ENCODE results near the gene FLII.
A peak's percentile ranks its signal among the peaks of the same experiment; 100 is the strongest.

The FLII gene

DNA sequence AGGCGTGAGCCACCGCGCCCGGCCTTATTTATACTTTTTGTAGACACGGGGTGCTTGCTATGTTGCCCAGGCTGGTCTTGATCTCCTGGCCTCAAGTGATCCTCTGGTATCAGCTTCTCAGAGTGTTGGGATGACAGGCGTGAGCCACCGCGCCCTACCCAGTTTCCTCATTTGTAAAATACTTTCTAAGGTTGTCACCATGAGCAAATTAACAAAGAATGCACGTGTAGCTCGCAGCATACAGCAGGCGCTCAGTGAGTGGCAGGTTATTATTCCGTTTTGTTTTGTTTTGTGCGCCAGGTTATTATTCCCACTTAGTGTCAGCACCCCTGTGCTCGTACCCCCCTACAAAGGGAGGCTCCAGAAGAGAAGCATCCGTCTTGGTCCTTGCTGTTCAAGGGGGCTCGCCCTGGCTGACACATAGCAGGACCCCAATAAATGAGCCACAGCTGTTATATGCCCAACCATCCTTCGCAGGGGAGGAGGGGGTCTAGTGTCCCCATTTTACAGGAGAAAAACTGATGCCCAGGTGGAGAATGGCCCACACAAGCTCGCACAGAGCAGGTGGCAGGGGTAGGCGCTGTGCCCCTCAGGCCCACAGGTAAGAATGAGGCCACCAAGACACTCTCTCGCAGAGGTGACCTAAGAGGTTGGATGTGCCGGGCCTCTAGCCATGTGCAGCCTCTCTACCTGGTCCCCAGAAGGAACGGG lies 1.2 kb upstream of the FLII start:
- peaks cover 11% of the 10 kb centered on the region; the same call in 1 of the 2 replicates for H3K4me1 ChIP-seq (ENCODE audit: control insufficient read depth, insufficient read depth, low read length)
- H3K27ac ChIP-seq (ENCODE audit: low read depth, low read length): peak overlapping the region; percentile 98
- H3K9me3 ChIP-seq (ENCODE audit: control insufficient read depth, insufficient read depth, low read length): no peaks in the 10 kb centered on the region
- no peaks in the 10 kb centered on the region for H3K27me3 ChIP-seq (ENCODE audit: control insufficient read depth, insufficient read depth, low read length)
- H3K9ac ChIP-seq (ENCODE audit: low read depth, low read length): no peak overlapping the region
- H3K36me3 ChIP-seq (ENCODE audit: control insufficient read depth, insufficient read depth, low read length): peaks cover 40% of the 10 kb centered on the region
- peak overlapping the region; percentile 86 for H3K4me3 ChIP-seq (ENCODE audit: low read depth, low read length)

DNA sequence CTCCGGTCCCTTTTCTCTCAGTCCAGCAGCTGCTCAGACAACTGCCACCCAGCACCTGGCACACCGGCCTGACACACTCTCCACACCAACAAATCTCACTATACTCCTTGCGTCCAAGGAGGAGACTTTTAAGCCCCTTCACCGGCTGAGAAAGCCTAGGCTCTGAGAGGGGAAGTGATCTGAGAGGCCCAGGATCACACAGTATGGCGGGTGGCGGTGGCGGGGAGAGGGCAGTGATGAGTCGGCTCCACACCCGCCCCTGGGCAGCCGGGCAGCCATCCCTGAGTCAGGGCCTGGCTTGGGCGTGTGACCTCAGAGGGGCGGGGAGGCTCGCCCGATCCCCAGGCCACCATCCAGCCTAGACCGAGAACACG lies 569 bp downstream of the FLII start:
- Histone ChIP-seq H3K4me3 (ENCODE audit: low read depth, low read length) (peak overlapping the region; percentile 87), H3K9me3 (ENCODE audit: control insufficient read depth, insufficient read depth, low read length) (no peaks in the 10 kb centered on the region), H3K9ac (ENCODE audit: low read depth, low read length) (peak overlapping the region; percentile 77), H3K4me1 (ENCODE audit: control insufficient read depth, insufficient read depth, low read length) (peaks cover 11% of the 10 kb centered on the region; the same call in 1 of the 2 replicates), H3K36me3 (ENCODE audit: control insufficient read depth, insufficient read depth, low read length) (peaks cover 41% of the 10 kb centered on the region), H3K27me3 (ENCODE audit: control insufficient read depth, insufficient read depth, low read length) (no peaks in the 10 kb centered on the region), H3K27ac (ENCODE audit: low read depth, low read length) (peak overlapping the region; percentile 86)

DNA sequence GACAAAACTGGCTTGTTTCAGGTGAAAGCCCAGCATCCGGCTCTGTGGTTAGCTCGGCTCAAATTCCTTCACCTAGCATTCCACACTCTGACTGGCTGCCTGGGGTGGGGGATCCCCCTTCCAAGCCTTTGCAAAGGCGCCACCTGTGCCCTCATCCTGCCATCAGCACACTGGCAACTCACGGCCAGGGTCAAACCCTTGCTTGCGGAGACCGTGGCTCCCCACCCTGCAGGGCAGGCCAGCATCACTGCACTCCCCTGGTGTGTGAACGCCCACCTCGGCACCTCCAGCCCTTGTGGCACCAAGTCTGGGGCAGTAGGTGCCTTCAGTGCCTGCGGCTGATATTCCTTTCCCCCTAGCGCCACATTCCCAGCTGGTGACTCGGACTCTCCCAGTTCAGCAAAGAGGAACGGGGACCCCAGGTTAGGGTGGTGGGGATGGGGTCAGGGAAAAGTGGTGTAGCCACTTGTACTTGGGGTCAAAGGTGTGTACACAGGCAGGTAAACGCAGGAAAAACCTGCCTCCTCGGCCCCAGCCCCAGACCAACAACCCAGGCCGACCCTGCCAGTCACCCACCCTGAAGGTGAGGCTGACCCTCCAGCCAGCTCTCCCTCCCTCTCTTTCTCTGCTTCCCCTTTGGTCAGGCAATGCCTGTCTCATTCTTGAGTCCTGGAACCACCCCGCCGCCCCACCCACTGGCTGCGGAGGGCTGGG lies 1.1 kb downstream of the FLII start:
- H3K27ac ChIP-seq (ENCODE audit: low read depth, low read length): peak overlapping the region; percentile 86
- peaks cover 44% of the 10 kb centered on the region for H3K36me3 ChIP-seq (ENCODE audit: control insufficient read depth, insufficient read depth, low read length)
- no peaks in the 10 kb centered on the region for H3K9me3 ChIP-seq (ENCODE audit: control insufficient read depth, insufficient read depth, low read length)
- H3K4me1 ChIP-seq (ENCODE audit: control insufficient read depth, insufficient read depth, low read length): peaks cover 11% of the 10 kb centered on the region; the same call in 1 of the 2 replicates
- peak overlapping the region; percentile 87 for H3K4me3 ChIP-seq (ENCODE audit: low read depth, low read length)
- H3K9ac ChIP-seq (ENCODE audit: low read depth, low read length): peak overlapping the region; percentile 77
- no peaks in the 10 kb centered on the region for H3K27me3 ChIP-seq (ENCODE audit: control insufficient read depth, insufficient read depth, low read length)

DNA sequence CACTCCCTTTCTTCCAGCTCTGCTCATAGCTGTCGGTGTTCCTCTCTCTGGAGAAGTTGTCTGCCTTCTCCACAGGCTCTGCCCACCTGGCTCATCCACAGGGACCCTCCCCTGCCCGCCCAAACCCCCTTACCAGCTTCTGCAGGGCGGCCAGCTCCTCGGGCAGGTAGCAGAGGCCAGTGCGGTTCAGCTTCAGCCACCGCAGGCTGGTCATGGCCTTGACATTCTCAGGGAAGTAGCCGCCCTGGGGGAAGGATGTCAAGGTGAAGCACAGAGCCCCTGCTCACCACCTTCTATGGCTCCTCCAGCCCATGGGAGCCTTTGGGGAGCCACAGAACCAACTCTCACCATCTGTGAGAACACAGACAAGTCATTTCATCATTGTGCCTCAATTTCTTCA lies 1.8 kb downstream of the FLII start:
- Histone ChIP-seq H3K4me1 (ENCODE audit: control insufficient read depth, insufficient read depth, low read length) (peaks cover 11% of the 10 kb centered on the region; the same call in 1 of the 2 replicates), H3K9ac (ENCODE audit: low read depth, low read length) (no peak overlapping the region), H3K9me3 (ENCODE audit: control insufficient read depth, insufficient read depth, low read length) (no peaks in the 10 kb centered on the region), H3K27ac (ENCODE audit: low read depth, low read length) (no peak overlapping the region), H3K36me3 (ENCODE audit: control insufficient read depth, insufficient read depth, low read length) (peaks cover 50% of the 10 kb centered on the region), H3K27me3 (ENCODE audit: control insufficient read depth, insufficient read depth, low read length) (no peaks in the 10 kb centered on the region), H3K4me3 (ENCODE audit: low read depth, low read length) (peak overlapping the region; percentile 87)

DNA sequence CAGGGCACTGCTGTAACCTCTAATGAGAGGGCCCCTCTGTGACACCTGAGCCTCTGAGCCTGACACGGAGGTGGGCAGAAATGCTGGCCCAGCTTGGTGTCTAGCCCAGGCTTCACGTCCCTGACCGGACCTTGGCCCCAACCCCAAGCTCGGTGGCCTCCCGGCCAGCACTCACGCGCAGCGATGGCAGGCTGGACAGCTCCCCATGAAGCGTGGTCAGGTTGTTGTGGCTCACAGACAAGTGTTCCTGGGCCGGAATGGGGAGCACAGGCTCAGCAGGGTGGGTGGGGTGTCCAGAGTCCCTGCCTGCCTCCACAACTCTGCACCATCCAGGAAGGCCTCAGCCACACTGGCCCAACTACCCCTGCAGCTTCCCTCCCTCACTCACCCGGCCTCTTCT lies 2.2 kb downstream of the FLII start:
- H3K9ac ChIP-seq (ENCODE audit: low read depth, low read length): no peak overlapping the region
- H3K27ac ChIP-seq (ENCODE audit: low read depth, low read length): no peak overlapping the region
- H3K36me3 ChIP-seq (ENCODE audit: control insufficient read depth, insufficient read depth, low read length): peaks cover 55% of the 10 kb centered on the region

DNA sequence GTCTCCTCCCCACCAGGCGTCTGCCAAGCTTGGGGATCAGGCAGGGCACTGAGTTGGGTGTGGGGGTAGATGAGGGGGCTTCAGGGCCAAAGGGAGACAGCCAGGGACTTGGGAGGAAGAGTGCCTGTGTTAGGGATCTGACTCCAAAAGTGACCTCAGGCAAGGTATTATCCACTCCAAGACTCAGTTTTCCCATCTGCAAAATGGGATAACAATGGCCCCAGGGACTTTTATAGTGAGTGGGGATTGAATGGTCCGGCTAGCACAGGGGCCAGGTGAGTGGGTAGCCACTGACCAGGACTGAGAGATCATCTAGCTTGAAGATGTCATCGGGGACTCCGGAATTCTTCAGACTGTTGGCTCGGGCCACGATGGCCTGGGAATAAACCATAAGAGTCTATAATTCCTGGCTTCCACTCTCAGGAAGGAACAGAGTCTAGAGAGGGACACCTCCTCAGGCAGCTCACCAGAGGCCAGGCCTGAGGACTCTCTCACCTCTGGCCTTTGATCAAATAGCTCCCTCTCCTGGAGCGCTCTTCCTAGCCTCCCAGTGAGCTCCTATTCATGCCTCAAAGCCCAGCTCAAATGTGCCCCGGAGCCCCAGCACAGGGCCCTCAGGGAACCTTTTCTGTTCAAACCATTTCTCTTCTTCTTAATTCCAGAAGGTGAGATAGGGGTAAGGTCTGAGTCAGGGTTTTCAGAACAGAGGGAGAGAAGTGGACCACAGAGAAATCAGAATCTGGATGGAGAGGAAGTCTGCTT lies 3.5 kb downstream of the FLII start:
- no peak overlapping the region for H3K9ac ChIP-seq (ENCODE audit: low read depth, low read length)
- peaks cover 67% of the 10 kb centered on the region for H3K36me3 ChIP-seq (ENCODE audit: control insufficient read depth, insufficient read depth, low read length)

More for the DNA sequence above, 2.2 kb downstream of the FLII start:
- peaks cover 9% of the 10 kb centered on the region; the same call in 1 of the 2 replicates for H3K4me1 ChIP-seq (ENCODE audit: control insufficient read depth, insufficient read depth, low read length)
- no peaks in the 10 kb centered on the region for H3K27me3 ChIP-seq (ENCODE audit: control insufficient read depth, insufficient read depth, low read length)
- no peak overlapping the region for H3K4me3 ChIP-seq (ENCODE audit: low read depth, low read length)
- H3K9me3 ChIP-seq (ENCODE audit: control insufficient read depth, insufficient read depth, low read length): no peaks in the 10 kb centered on the region

DNA sequence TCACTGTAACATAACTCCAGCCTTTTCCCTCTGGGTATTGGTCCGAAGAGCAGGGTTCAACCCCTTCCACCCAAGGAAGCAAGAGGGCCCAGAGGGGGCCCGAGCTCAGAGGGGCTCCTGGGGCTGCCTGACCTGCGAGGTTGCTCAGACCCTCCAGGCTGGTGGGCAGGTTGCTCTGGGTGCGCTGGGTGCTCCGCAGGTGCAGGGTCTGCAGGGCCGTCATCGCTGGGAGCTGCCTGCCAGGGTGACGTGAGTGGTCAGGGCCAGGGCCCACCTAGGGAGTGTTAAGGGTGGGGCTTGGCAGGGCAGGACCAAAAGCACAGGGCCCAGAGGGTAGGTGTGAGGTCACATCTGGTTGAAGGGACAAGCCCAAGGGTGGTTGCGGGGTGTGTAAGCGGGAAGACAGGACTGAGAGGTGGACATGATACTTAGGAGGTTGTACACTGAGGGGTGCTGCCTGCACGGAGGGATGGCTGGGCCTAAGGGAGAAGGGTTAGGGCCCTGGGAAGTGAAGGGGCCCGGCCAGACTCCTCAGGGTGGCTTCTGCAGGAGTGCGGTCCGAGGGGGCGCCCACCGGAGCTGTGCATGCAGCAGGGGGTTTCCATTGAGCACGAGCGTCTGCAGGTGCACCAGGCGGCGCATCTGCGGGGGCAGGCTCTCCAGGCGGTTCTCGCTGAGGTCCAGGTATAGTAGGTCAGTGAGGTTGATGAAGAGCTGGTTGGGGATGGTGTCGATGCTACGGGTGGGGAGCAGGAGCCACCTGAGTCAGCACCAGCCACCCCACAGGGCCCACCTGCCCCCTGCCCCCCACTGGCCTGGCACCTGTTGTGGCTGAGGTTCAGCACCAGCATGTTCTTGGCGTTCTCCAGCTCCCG lies 4.4 kb downstream of the FLII start:
- Histone ChIP-seq H3K9ac (ENCODE audit: low read depth, low read length) (no peak overlapping the region), H3K27ac (ENCODE audit: low read depth, low read length) (no peak overlapping the region), H3K36me3 (ENCODE audit: control insufficient read depth, insufficient read depth, low read length) (peaks cover 72% of the 10 kb centered on the region), H3K4me3 (ENCODE audit: low read depth, low read length) (no peak overlapping the region), H3K9me3 (ENCODE audit: control insufficient read depth, insufficient read depth, low read length) (no peaks in the 10 kb centered on the region), H3K4me1 (ENCODE audit: control insufficient read depth, insufficient read depth, low read length) (peaks cover 7% of the 10 kb centered on the region; the same call in 1 of the 2 replicates), H3K27me3 (ENCODE audit: control insufficient read depth, insufficient read depth, low read length) (no peaks in the 10 kb centered on the region)

More for the DNA sequence above, 3.5 kb downstream of the FLII start:
- H3K27ac ChIP-seq (ENCODE audit: low read depth, low read length): peak overlapping the region; percentile 22
- no peak overlapping the region for H3K4me3 ChIP-seq (ENCODE audit: low read depth, low read length)
- H3K9me3 ChIP-seq (ENCODE audit: control insufficient read depth, insufficient read depth, low read length): no peaks in the 10 kb centered on the region
- peaks cover 7% of the 10 kb centered on the region; the same call in 1 of the 2 replicates for H3K4me1 ChIP-seq (ENCODE audit: control insufficient read depth, insufficient read depth, low read length)
- H3K27me3 ChIP-seq (ENCODE audit: control insufficient read depth, insufficient read depth, low read length): no peaks in the 10 kb centered on the region

DNA sequence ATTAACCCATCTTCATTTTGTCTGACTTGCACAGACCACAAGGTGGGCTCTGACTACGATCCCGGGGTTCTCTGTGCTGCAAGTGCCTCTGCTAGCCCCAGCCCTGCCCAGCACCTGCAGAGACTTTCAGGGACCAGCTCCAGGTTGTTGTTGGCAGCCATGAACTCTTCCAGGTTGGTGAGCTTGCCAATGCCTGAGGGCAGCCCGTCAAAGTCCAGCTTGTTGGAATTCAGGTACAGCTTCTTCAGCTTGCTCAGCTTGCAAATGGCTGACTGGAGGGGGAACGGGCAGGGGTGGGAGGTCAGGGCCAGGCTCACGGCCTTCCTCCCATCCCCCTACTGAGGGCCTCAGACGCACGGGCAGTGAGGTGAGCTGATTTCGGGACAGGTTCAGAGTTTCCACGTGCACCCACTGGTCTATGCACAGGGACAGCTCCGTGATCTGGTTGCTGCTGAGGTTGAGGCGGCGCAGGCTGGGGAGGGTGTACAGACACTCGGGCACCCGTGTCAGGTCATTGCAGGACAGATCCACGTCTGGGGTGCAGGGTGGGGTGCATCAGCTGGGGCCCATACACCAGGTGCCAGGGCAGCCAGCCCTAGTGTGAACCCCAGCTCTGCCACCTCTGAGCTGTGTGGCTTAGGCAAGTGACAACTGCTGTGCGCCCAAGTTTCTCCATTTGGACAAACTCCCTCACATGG lies 5.2 kb downstream of the FLII start:
- Histone ChIP-seq H3K9ac (ENCODE audit: low read depth, low read length) (no peak overlapping the region), H3K27me3 (ENCODE audit: control insufficient read depth, insufficient read depth, low read length) (no peaks in the 10 kb centered on the region), H3K9me3 (ENCODE audit: control insufficient read depth, insufficient read depth, low read length) (no peaks in the 10 kb centered on the region), H3K36me3 (ENCODE audit: control insufficient read depth, insufficient read depth, low read length) (peaks cover 80% of the 10 kb centered on the region), H3K27ac (ENCODE audit: low read depth, low read length) (no peak overlapping the region), H3K4me1 (ENCODE audit: control insufficient read depth, insufficient read depth, low read length) (peaks cover 7% of the 10 kb centered on the region; the same call in 1 of the 2 replicates), H3K4me3 (ENCODE audit: low read depth, low read length) (no peak overlapping the region)

DNA sequence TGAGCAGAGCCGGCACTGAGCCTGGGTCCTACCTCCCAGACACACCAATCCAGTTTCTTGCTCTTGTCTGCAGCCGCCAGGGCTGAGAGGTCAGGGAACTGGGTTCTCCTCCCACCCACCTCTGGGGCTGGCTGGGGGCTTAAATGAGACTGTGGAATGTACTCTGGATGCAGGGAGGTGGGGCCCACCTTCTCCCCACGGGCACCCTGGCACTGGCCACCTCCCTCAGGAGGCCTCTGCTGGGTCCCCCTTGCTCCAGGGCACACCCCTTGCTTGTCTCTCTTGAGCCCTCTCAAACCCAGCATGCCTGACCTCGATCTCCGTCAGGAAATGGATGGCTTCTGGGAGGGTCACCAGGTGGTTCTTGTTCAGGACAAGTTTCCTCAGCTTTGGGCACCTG lies 6.4 kb downstream of the FLII start:
- H3K9ac ChIP-seq (ENCODE audit: low read depth, low read length): no peak overlapping the region
- H3K36me3 ChIP-seq (ENCODE audit: control insufficient read depth, insufficient read depth, low read length): peaks cover 89% of the 10 kb centered on the region

DNA sequence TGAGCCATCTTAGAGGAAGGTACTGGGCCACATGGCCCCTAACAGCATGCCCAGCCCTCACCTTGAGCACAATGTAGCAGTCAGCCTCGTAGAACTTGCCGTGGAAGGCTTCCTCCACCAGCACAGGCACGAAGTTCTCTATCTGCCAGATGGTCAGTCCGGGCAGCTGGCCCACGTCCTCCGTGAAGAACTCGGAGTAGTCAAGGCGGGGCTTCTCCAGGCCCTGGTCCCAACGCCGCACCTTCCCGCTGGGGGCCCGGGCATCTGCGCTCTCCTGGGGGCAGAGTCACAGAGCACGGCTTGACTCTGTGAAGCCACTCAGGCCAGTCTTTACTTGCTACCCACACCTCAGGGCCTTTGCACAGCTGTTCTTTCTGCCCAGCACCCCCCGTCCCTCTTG lies 7.3 kb downstream of the FLII start:
- no peak overlapping the region for H3K27ac ChIP-seq (ENCODE audit: low read depth, low read length)
- no peaks in the 10 kb centered on the region for H3K27me3 ChIP-seq (ENCODE audit: control insufficient read depth, insufficient read depth, low read length)
- peaks cover 6% of the 10 kb centered on the region; the same call in 1 of the 2 replicates for H3K4me1 ChIP-seq (ENCODE audit: control insufficient read depth, insufficient read depth, low read length)
- no peak overlapping the region for H3K4me3 ChIP-seq (ENCODE audit: low read depth, low read length)
- no peaks in the 10 kb centered on the region for H3K9me3 ChIP-seq (ENCODE audit: control insufficient read depth, insufficient read depth, low read length)
- no peak overlapping the region for H3K9ac ChIP-seq (ENCODE audit: low read depth, low read length)
- peaks cover 86% of the 10 kb centered on the region for H3K36me3 ChIP-seq (ENCODE audit: control insufficient read depth, insufficient read depth, low read length)

More for the DNA sequence above, 6.4 kb downstream of the FLII start:
- H3K4me3 ChIP-seq (ENCODE audit: low read depth, low read length): no peak overlapping the region
- H3K27ac ChIP-seq (ENCODE audit: low read depth, low read length): no peak overlapping the region
- no peaks in the 10 kb centered on the region for H3K27me3 ChIP-seq (ENCODE audit: control insufficient read depth, insufficient read depth, low read length)
- no peaks in the 10 kb centered on the region for H3K9me3 ChIP-seq (ENCODE audit: control insufficient read depth, insufficient read depth, low read length)
- H3K4me1 ChIP-seq (ENCODE audit: control insufficient read depth, insufficient read depth, low read length): peaks cover 4% of the 10 kb centered on the region; the same call in 1 of the 2 replicates
